Gastrocnemius medialis (tissue), 4 donors: ENCODE results near the gene ATP9B. TPM values are rescaled to one million over a fixed set of nuclear protein-coding genes. Genes with fewer than 3 reads are reported as not detected.
A peak's percentile ranks its signal among the peaks of the same experiment; 100 is the strongest.

Source experiments
- ATAC-seq, 2 donors: fragments of 150-250 bp; one replicate each; pipeline ENCODE4 v1.9.1; 2016
- DNase-seq, 2 donors: peaks; one replicate each; pipeline ENCODE4 v3.0.0-alpha.2; 2019
- H3K27ac ChIP-seq, 4 donors: fragments of 200-600 bp; sonication (generic); 1 replicate in 1 of 4; 2 replicates in 3 of 4; pipeline ENCODE4 v1.5.1; 2016 to 2018; ENCODE audit warnings: mild to moderate bottlenecking in 2 of 4, moderate library complexity in 1 of 4
- H3K27me3 ChIP-seq, 3 donors: fragments of 200-600 bp; sonication (generic) in 2 of 3; 1 replicate in 1 of 3; 2 replicates in 2 of 3; pipeline versions ENCODE4 v1.5.1 to v1.6.0; 2016 to 2019; ENCODE audit warnings: mild to moderate bottlenecking in 1 of 3, moderate library complexity in 1 of 3
- H3K36me3 ChIP-seq, 2 donors: fragments of 200-600 bp; sonication (generic) in 1 of 2; one replicate each; pipeline ENCODE4 v1.5.1; 2017 to 2018
- H3K4me1 ChIP-seq, 2 donors: fragments of 200-600 bp; sonication (generic) in 1 of 2; one replicate each; pipeline ENCODE4 v1.5.1; 2016 to 2017; ENCODE audit warnings: mild to moderate bottlenecking in 2 of 2
- H3K4me3 ChIP-seq, 4 donors: fragments of 200-600 bp; sonication (generic) in 3 of 4; 1 replicate in 1 of 4; 2 replicates in 3 of 4; pipeline ENCODE4 v1.5.1; 2016 to 2019; ENCODE audit warnings: mild to moderate bottlenecking in 2 of 4
- H3K9me3 ChIP-seq, 3 donors: fragments of 200-600 bp; sonication (generic) in 2 of 3; 1 replicate in 1 of 3; 2 replicates in 2 of 3; pipeline ENCODE4 v1.5.1; 2016 to 2019
- CTCF ChIP-seq, 5 experiments: fragments of 450-650 bp in 3 of 5; fragments of 200-600 bp in 2 of 5; sonication (generic) in 2 of 5; IDR thresholded peaks in 4 of 5; conservative IDR thresholded peaks in 1 of 5; 1 replicate in 4 of 5; 2 replicates in 1 of 5; pipeline ENCODE4 v1.5.1; 2016 to 2019; ENCODE audit warnings: antibody characterized with exemption in 5 of 5, mild to moderate bottlenecking in 3 of 5, moderate library complexity in 3 of 5
- POLR2A ChIP-seq, 2 donors: fragments of 450-650 bp; IDR thresholded peaks; one replicate each; pipeline ENCODE4 v1.6.1; 2017; ENCODE audit warnings: antibody characterized with exemption in 2 of 2, mild to moderate bottlenecking in 2 of 2, moderate library complexity in 2 of 2
- in situ Hi-C, 4 donors: fragments of 200-750 bp; cut with MboI; loops; one replicate each; pipeline versions ENCODE4 v1.15.0 to v1.8.0; 2017; ENCODE audit warnings: low sequenced_read_pairs in 4 of 4
- intact Hi-C: fragments of 100-400 bp; cut with DNase I; formaldehyde crosslinking; loops from one replicate; pipeline ENCODE4 v1.15.1; 2023; ENCODE audit warnings: low total_unique reads
- total RNA-seq, 4 donors: library from RNA; depleted of rRNA; stranded (reverse); fragments of >200 nt; gene quantifications; one replicate each; pipeline versions ENCODE4 v1.1.0 to v1.2.3, GENCODE V29; 2016

Gene ATP9B
- total RNA-seq, 4 donors from 2014 or later = 9.9 to 33.6 (median 18.6) TPM

- DNase-seq = no peak
These were observed 344.7 kb downstream of the ATP9B start for GRCh38 chr18:79413901-79414300.

GRCh38 chr18:79416022-79416676 lies 347.0 kb downstream of the ATP9B start:
- in situ Hi-C loops = no loop called here
- Histone ChIP-seq H3K36me3 (peaks cover 0 to 26% of the 10 kb centered on the region in 2 donors), H3K27me3 (no peaks in the 10 kb centered on the region), H3K27ac (peak overlapping the region in 1 of 4 donors; percentile 8), H3K4me3 (no peak overlapping the region), H3K9me3 (no peaks in the 10 kb centered on the region), H3K4me1 (peaks cover 3 to 14% of the 10 kb centered on the region in 2 donors)
- TF ChIP-seq POLR2A (IDR thresholded peaks at IDR 0.05) (no peak), CTCF (IDR thresholded peaks at IDR 0.05 in 4 of 5, conservative IDR thresholded peaks at IDR 0.05 in 1 of 5) (no peak)
- intact Hi-C loops = no loop called here
- DNase-seq = no peak
- ATAC-seq = no peak

More at GRCh38 chr18:79413901-79414300, 344.7 kb downstream of the ATP9B start:
- H3K27ac ChIP-seq = no peak overlapping the region
- in situ Hi-C loops (no loop called here), intact Hi-C loops (no loop called here)
- no peaks in the 10 kb centered on the region for H3K27me3 ChIP-seq
- peaks cover 3 to 13% of the 10 kb centered on the region in 2 donors for H3K4me1 ChIP-seq
- TF ChIP-seq CTCF (IDR thresholded peaks at IDR 0.05 in 4 of 5, conservative IDR thresholded peaks at IDR 0.05 in 1 of 5) = no peak
- H3K9me3 ChIP-seq = no peaks in the 10 kb centered on the region
- no peak for ATAC-seq
- H3K4me3 ChIP-seq = no peak overlapping the region
- peaks cover 0 to 27% of the 10 kb centered on the region in 2 donors for H3K36me3 ChIP-seq

- in situ Hi-C loops (no loop called here), intact Hi-C loops (no loop called here)
- H3K36me3 ChIP-seq = peaks cover 0 to 26% of the 10 kb centered on the region in 2 donors
- peaks cover 3 to 19% of the 10 kb centered on the region in 2 donors for H3K4me1 ChIP-seq
- no peak for TF ChIP-seq POLR2A (IDR thresholded peaks at IDR 0.05)
- TF ChIP-seq CTCF (IDR thresholded peaks at IDR 0.05 in 4 of 5, conservative IDR thresholded peaks at IDR 0.05 in 1 of 5) = no peak
- no peaks in the 10 kb centered on the region for H3K27me3 ChIP-seq
- ATAC-seq = no peak
- no peak for DNase-seq
- H3K27ac ChIP-seq = peak overlapping the region in 1 of 4 donors; percentile 8
- H3K9me3 ChIP-seq = no peaks in the 10 kb centered on the region
- no peak overlapping the region for H3K4me3 ChIP-seq
These were observed 347.5 kb downstream of the ATP9B start for GRCh38 chr18:79416677-79417052.

- in situ Hi-C loops (no loop called here), intact Hi-C loops (no loop called here)
- Histone ChIP-seq H3K36me3 (peaks cover 0 to 14% of the 10 kb centered on the region in 2 donors), H3K9me3 (no peaks in the 10 kb centered on the region), H3K4me3 (no peak overlapping the region), H3K4me1 (peaks cover 11 to 35% of the 10 kb centered on the region in 2 donors), H3K27me3 (no peaks in the 10 kb centered on the region), H3K27ac (no peak overlapping the region)
- DNase-seq (no peak), ATAC-seq (no peak)
- no peak for TF ChIP-seq CTCF (IDR thresholded peaks at IDR 0.05 in 4 of 5, conservative IDR thresholded peaks at IDR 0.05 in 1 of 5)
- no peak for TF ChIP-seq POLR2A (IDR thresholded peaks at IDR 0.05)
These were observed 349.0 kb downstream of the ATP9B start for GRCh38 chr18:79418236-79418635.

GRCh38 chr18:79418642-79419041 lies 349.4 kb downstream of the ATP9B start:
- in situ Hi-C loops (no loop called here), intact Hi-C loops (no loop called here)
- no peak for TF ChIP-seq CTCF (IDR thresholded peaks at IDR 0.05 in 4 of 5, conservative IDR thresholded peaks at IDR 0.05 in 1 of 5)
- no peak for TF ChIP-seq POLR2A (IDR thresholded peaks at IDR 0.05)
- ATAC-seq (no peak), DNase-seq (no peak)
- H3K4me3 ChIP-seq = no peak overlapping the region
- H3K36me3 ChIP-seq = peaks cover 0 to 10% of the 10 kb centered on the region in 2 donors
- no peaks in the 10 kb centered on the region for H3K27me3 ChIP-seq
- H3K27ac ChIP-seq = no peak overlapping the region
- H3K4me1 ChIP-seq = peaks cover 15 to 39% of the 10 kb centered on the region in 2 donors
- no peaks in the 10 kb centered on the region for H3K9me3 ChIP-seq
